SK-N-SH (cell line): ENCODE data around the gene ULK3. TPM values are rescaled to one million over a fixed set of nuclear protein-coding genes. Genes with fewer than 3 reads are reported as not detected.
A peak's percentile ranks its signal among the peaks of the same experiment; 100 is the strongest.

Experiments
- CTCF ChIA-PET: fragments of 300-600, 350-600 bp; formaldehyde crosslinking; extraction: SDS; loops from one replicate; lab custom pipeline; 2021; lab: Yijun Ruan, JAX
- POLR2A ChIA-PET: fragments of 350-600 bp; sonication (Branson Sonifier 250); formaldehyde crosslinking; extraction: SDS; loops from one replicate; lab custom pipeline; 2020; ENCODE audit warnings: antibody characterized with exemption, inconsistent platforms; lab: Yijun Ruan, JAX
- DNase-seq: peaks from one replicate; pipeline ENCODE4 v3.0.0; 2012
- H2AFZ ChIP-seq: fragments of 200-600 bp; sonication (generic); 2 replicates; pipeline ENCODE4 v1.8.1; 2016; ENCODE audit warnings: antibody characterized with exemption, mild to moderate bottlenecking, low read depth
- H3F3A ChIP-seq: fragments of 200-600 bp; sonication (generic); replicated peaks from 2 replicates; pipeline ENCODE3; 2016; ENCODE audit warnings: antibody characterized with exemption, mild to moderate bottlenecking; ENCODE audit not compliant: insufficient read depth
- H3K27ac ChIP-seq, 2 experiments: fragments of 200-500 bp in 1 of 2; fragments of 200-600 bp in 1 of 2; sonication (Bioruptor generic) in 1 of 2; sonication (generic), shearing (Covaris generic) in 1 of 2; 2 replicates each; pipeline versions ENCODE4 v1.5.1 to v1.6.1; 2014 to 2016; ENCODE audit warnings: low read depth in 2 of 2, inconsistent platforms in 1 of 2, low read length in 1 of 2, mild to moderate bottlenecking in 1 of 2, mixed read lengths in 1 of 2
- H3K27me3 ChIP-seq: fragments of 200-600 bp; sonication (generic), shearing (Covaris generic); 2 replicates; pipeline ENCODE4 v1.6.1; 2016; ENCODE audit warnings: mixed run types; ENCODE audit not compliant: insufficient read depth
- H3K36me3 ChIP-seq, 2 experiments: fragments of 200-500 bp in 1 of 2; fragments of 200-600 bp in 1 of 2; sonication (Bioruptor generic) in 1 of 2; sonication (generic) in 1 of 2; replicated peaks in 1 of 2; 2 replicates each; pipeline versions ENCODE3 to v1.5.1; 2014 to 2016; ENCODE audit warnings: low read length in 1 of 2, mild to moderate bottlenecking in 1 of 2; ENCODE audit not compliant: insufficient read depth in 2 of 2, control insufficient read depth in 1 of 2
- H3K4me1 ChIP-seq, 2 experiments: fragments of 200-500 bp in 1 of 2; fragments of 200-600 bp in 1 of 2; sonication (Bioruptor generic) in 1 of 2; sonication (generic), shearing (Covaris generic) in 1 of 2; 2 replicates each; pipeline versions ENCODE4 v1.5.1 to v1.6.1; 2014 to 2016; ENCODE audit warnings: low read depth in 1 of 2, low read length in 1 of 2, mixed run types in 1 of 2; ENCODE audit not compliant: insufficient read depth in 2 of 2, control insufficient read depth in 1 of 2
- H3K4me2 ChIP-seq: fragments of 200-600 bp; sonication (generic), shearing (Covaris generic); 2 replicates; pipeline ENCODE4 v1.6.1; 2017; ENCODE audit warnings: mixed run types
- H3K4me3 ChIP-seq, 2 experiments: fragments of 200-500 bp in 1 of 2; fragments of 200-600 bp in 1 of 2; sonication (Bioruptor generic) in 1 of 2; sonication (generic), shearing (Covaris generic) in 1 of 2; 2 replicates each; pipeline versions ENCODE4 v1.5.1 to v1.8.1; 2014 to 2016; ENCODE audit warnings: low read depth in 2 of 2, inconsistent platforms in 1 of 2, low read length in 1 of 2, mild to moderate bottlenecking in 1 of 2, mixed read lengths in 1 of 2, moderate library complexity in 1 of 2
- H3K79me2 ChIP-seq: fragments of 200-600 bp; sonication (generic); 2 replicates; pipeline ENCODE4 v1.8.1; 2017; ENCODE audit warnings: mild to moderate bottlenecking; ENCODE audit not compliant: insufficient read depth
- H3K9ac ChIP-seq: fragments of 200-600 bp; sonication (generic); 2 replicates; pipeline ENCODE4 v1.6.1; 2017; ENCODE audit warnings: mixed run types
- H3K9me2 ChIP-seq: fragments of 200-600 bp; sonication (generic); 2 replicates; pipeline ENCODE4 v1.6.1; 2017; ENCODE audit warnings: mixed run types
- H3K9me3 ChIP-seq: fragments of 200-600 bp; sonication (generic); 2 replicates; pipeline ENCODE4 v1.6.1; 2017; ENCODE audit warnings: mixed run types, mild to moderate bottlenecking, moderate library complexity
- H4K20me1 ChIP-seq: fragments of 200-600 bp; sonication (generic); 2 replicates; pipeline ENCODE4 v1.6.1; 2017; ENCODE audit warnings: mild to moderate bottlenecking, mixed run types; ENCODE audit not compliant: insufficient read depth
- CHD2 ChIP-seq: fragments of 150-350 bp; IDR thresholded peaks from 2 replicates; pipeline ENCODE4 v1.6.1; 2018; ENCODE audit warnings: low read length; ENCODE audit not compliant: partially characterized antibody
- FOXM1 ChIP-seq: IDR thresholded peaks from 2 replicates; pipeline ENCODE4 v1.4.0; 2012; ENCODE audit warnings: low read depth, mild to moderate bottlenecking
- GATA2 ChIP-seq: sonication (generic); formaldehyde crosslinking; IDR thresholded peaks from 2 replicates; pipeline ENCODE4 v1.5.0; 2020; ENCODE audit warnings: mild to moderate bottlenecking, missing genetic modification reagents
- JUND ChIP-seq: IDR thresholded peaks from 2 replicates; pipeline ENCODE4 v1.4.0; 2012
- MAX ChIP-seq: IDR thresholded peaks from 2 replicates; pipeline ENCODE4 v1.4.0; 2012; ENCODE audit warnings: low read depth
- MXI1 ChIP-seq: IDR thresholded peaks from 2 replicates; pipeline ENCODE4 v1.6.1; 2012; ENCODE audit warnings: mild to moderate bottlenecking, low read depth, low read length, improper control_type of control experiment
- NFIC ChIP-seq: IDR thresholded peaks from 2 replicates; pipeline ENCODE4 v1.4.0; 2012; ENCODE audit warnings: borderline replicate concordance
- RFX5 ChIP-seq: IDR thresholded peaks from 2 replicates; pipeline ENCODE4 v1.6.1; 2012; ENCODE audit warnings: mild to moderate bottlenecking, improper control_type of control experiment, low read length
- SIN3A ChIP-seq: IDR thresholded peaks from 2 replicates; pipeline ENCODE4 v1.6.1; 2012; ENCODE audit warnings: low read depth, mild to moderate bottlenecking, low read length, moderate library complexity, borderline replicate concordance
- TAF1 ChIP-seq: IDR thresholded peaks from 2 replicates; pipeline ENCODE4 v1.6.1; 2012; ENCODE audit warnings: low read depth, mild to moderate bottlenecking, low read length, moderate library complexity, borderline replicate concordance
- TCF12 ChIP-seq: IDR thresholded peaks from 2 replicates; pipeline ENCODE4 v1.4.0; 2012
- WGBS: methylation state at CpG from one replicate; pipeline ENCODE4 v1.1.6; 2017; ENCODE audit warnings: low lambda C conversion rate; 5-methylcytosine and 5-hydroxymethylcytosine counted together
- polyA plus RNA-seq, 3 experiments: library from polyadenylated mRNA; depleted of rRNA; stranded (reverse); fragments of >200 nt; gene quantifications; 2 replicates each; pipeline ENCODE4 v1.2.3, GENCODE V29; 2012
- TF ChIP-seq, protein P1 (sequence below): IDR thresholded peaks from 2 replicates; pipeline ENCODE4 v1.4.0; 2012; ENCODE audit warnings: low read depth, borderline replicate concordance
- TF ChIP-seq, protein P2 (sequence below): IDR thresholded peaks from 2 replicates; pipeline ENCODE4 v1.4.0; 2012; ENCODE audit warnings: low read depth, borderline replicate concordance

ULK3 gene
- polyA plus RNA-seq, 1 of the 3 experiments (the other 2 are of a cell fraction) = 41.3 TPM

- TF ChIP-seq, protein P1, sequence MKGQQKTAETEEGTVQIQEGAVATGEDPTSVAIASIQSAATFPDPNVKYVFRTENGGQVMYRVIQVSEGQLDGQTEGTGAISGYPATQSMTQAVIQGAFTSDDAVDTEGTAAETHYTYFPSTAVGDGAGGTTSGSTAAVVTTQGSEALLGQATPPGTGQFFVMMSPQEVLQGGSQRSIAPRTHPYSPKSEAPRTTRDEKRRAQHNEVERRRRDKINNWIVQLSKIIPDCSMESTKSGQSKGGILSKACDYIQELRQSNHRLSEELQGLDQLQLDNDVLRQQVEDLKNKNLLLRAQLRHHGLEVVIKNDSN = no peak
- TF ChIP-seq TAF1 = peak; percentile 92
- no peak for TF ChIP-seq JUND
- no peak for TF ChIP-seq NFIC
- TF ChIP-seq GATA2 = no peak
- TF ChIP-seq SIN3A = 0 out of 2 replicates have a peak, but pooled peaks have one; percentile 37
- peak; percentile 77 for TF ChIP-seq MXI1
- no peak for TF ChIP-seq FOXM1
- TF ChIP-seq, protein P2, sequence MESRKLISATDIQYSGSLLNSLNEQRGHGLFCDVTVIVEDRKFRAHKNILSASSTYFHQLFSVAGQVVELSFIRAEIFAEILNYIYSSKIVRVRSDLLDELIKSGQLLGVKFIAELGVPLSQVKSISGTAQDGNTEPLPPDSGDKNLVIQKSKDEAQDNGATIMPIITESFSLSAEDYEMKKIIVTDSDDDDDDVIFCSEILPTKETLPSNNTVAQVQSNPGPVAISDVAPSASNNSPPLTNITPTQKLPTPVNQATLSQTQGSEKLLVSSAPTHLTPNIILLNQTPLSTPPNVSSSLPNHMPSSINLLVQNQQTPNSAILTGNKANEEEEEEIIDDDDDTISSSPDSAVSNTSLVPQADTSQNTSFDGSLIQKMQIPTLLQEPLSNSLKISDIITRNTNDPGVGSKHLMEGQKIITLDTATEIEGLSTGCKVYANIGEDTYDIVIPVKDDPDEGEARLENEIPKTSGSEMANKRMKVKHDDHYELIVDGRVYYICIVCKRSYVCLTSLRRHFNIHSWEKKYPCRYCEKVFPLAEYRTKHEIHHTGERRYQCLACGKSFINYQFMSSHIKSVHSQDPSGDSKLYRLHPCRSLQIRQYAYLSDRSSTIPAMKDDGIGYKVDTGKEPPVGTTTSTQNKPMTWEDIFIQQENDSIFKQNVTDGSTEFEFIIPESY = no peak
- TF ChIP-seq RFX5 = no peak
- TF ChIP-seq, all 33 proteins: peak for 7
Observed at GRCh38 chr15:74889883-74890664, 47.1 kb upstream of the ULK3 start, which contains the start of gene MPI (continued).

- POLR2A ChIA-PET = interaction anchor here (0.6 to 2.2 kb wide), 6 partner anchors 8 to 49 kb away, joined by 4 to 10 read pairs (median 6); partner anchors contain the start of genes COX5A and FAM219B
- no peaks in the 10 kb centered on the region for H3K9me2 ChIP-seq
- H3K4me1 ChIP-seq = peaks cover 0 to 16% of the 10 kb centered on the region in 2 experiments; a peak in 1 of 4 replicates
- peak overlapping the region; percentile 83 for H2AFZ ChIP-seq
- H3K9ac ChIP-seq = peak overlapping the region; percentile 84; the same call in 1 of the 2 replicates
- H4K20me1 ChIP-seq = no peaks in the 10 kb centered on the region
- H3K79me2 ChIP-seq = peaks cover 4% of the 10 kb centered on the region; the same call in 1 of the 2 replicates
- WGBS = 75% methylated on average over 8 of the region's 8 CpGs
- CTCF ChIA-PET = interaction anchor here (1.0 to 2.9 kb wide), 3 partner anchors 10 to 45 kb away, joined by 3 to 21 read pairs (median 4); no protein-coding TSS in a partner anchor
- H3K9me3 ChIP-seq = no peaks in the 10 kb centered on the region
- H3K27ac ChIP-seq = peak overlapping the region in 1 of 2 experiments; percentile 54; a peak in 1 of 4 replicates
- H3K27me3 ChIP-seq = no peaks in the 10 kb centered on the region
- peaks cover 9 to 16% of the 10 kb centered on the region in 2 experiments for H3K36me3 ChIP-seq
- peak; percentile 54 for DNase-seq
- TF ChIP-seq JUND (no peak), CHD2 (no peak), MAX (no peak), TCF12 (no peak)
- peak overlapping the region; percentile 89 to 92 for H3K4me3 ChIP-seq
- peak overlapping the region; percentile 96 for H3K4me2 ChIP-seq
- no peaks in the 10 kb centered on the region for H3F3A ChIP-seq
Observed at GRCh38 chr15:74889390-74889882, 46.5 kb upstream of the ULK3 start.
